CD14-positive monocyte (primary cell): ENCODE results near the gene FYB2. TPM values are rescaled to one million over a fixed set of nuclear protein-coding genes. Genes with fewer than 3 reads are reported as not detected.

Experiments
- DNase-seq, 3 donors: peaks; one replicate each; pipeline ENCODE4 v3.0.0-alpha.2; 2011 to 2022
- H2AFZ ChIP-seq: 2 replicates; pipeline ENCODE4 v1.6.0; 2012; ENCODE audit warnings: mild to moderate bottlenecking, low read depth, low read length, inconsistent platforms; ENCODE audit not compliant: insufficient read depth, poor library complexity, severe bottlenecking
- H3K27ac ChIP-seq, 2 donors: 1 replicate in 1 of 2; 2 replicates in 1 of 2; pipeline ENCODE4 v1.5.1; 2012 to 2013; ENCODE audit warnings: low read length in 2 of 2, control low read depth in 1 of 2, inconsistent platforms in 1 of 2, low read depth in 1 of 2, mild to moderate bottlenecking in 1 of 2
- H3K27me3 ChIP-seq, 2 donors: one replicate each; pipeline versions ENCODE4 v1.6.0 to v1.6.1; 2011 to 2013; ENCODE audit warnings: low read length in 2 of 2; ENCODE audit not compliant: control insufficient read depth in 2 of 2, insufficient read depth in 2 of 2
- H3K36me3 ChIP-seq, 2 donors: replicated peaks in 1 of 2; 1 replicate in 1 of 2; 2 replicates in 1 of 2; pipeline versions ENCODE4 v1.5.1 to v1.6.1; 2012 to 2013; ENCODE audit warnings: low read length in 2 of 2, control low read depth in 1 of 2, inconsistent platforms in 1 of 2, mild to moderate bottlenecking in 1 of 2; ENCODE audit not compliant: insufficient read depth in 2 of 2, control insufficient read depth in 1 of 2
- H3K4me1 ChIP-seq, 2 donors: 1 replicate in 1 of 2; 2 replicates in 1 of 2; pipeline versions ENCODE4 v1.5.1 to v1.6.1; 2012 to 2013; ENCODE audit warnings: low read length in 2 of 2, control low read depth in 1 of 2, inconsistent platforms in 1 of 2, mild to moderate bottlenecking in 1 of 2, moderate library complexity in 1 of 2; ENCODE audit not compliant: insufficient read depth in 2 of 2, control insufficient read depth in 1 of 2
- H3K4me2 ChIP-seq: replicated peaks from 2 replicates; pipeline ENCODE3; 2012; ENCODE audit warnings: low read length, moderate library complexity, mild to moderate bottlenecking; ENCODE audit not compliant: poor library complexity, severe bottlenecking; ENCODE audit errors: extremely low read depth
- H3K4me3 ChIP-seq, 3 experiments: fragments of 200-600 bp in 1 of 3; sonication (generic) in 1 of 3; replicated peaks in 1 of 3; 1 replicate in 2 of 3; 2 replicates in 1 of 3; pipeline ENCODE4 v1.5.1; 2011 to 2013; ENCODE audit warnings: low read length in 3 of 3, mild to moderate bottlenecking in 3 of 3, control low read depth in 2 of 3, low read depth in 2 of 3, inconsistent platforms in 1 of 3, moderate library complexity in 1 of 3
- H3K79me2 ChIP-seq: 2 replicates; pipeline ENCODE4 v1.6.0; 2012; ENCODE audit warnings: mild to moderate bottlenecking, control low read depth, inconsistent platforms, low read length, moderate library complexity; ENCODE audit not compliant: insufficient read depth
- H3K9ac ChIP-seq: 2 replicates; pipeline ENCODE4 v1.6.0; 2017; ENCODE audit warnings: low read length, mild to moderate bottlenecking; ENCODE audit not compliant: insufficient read depth, poor library complexity, severe bottlenecking
- H3K9me3 ChIP-seq, 2 donors: replicated peaks in 1 of 2; 1 replicate in 1 of 2; 2 replicates in 1 of 2; pipeline versions ENCODE4 v1.5.1 to v1.6.1; 2012 to 2013; ENCODE audit warnings: low read length in 2 of 2, control low read depth in 1 of 2; ENCODE audit not compliant: control insufficient read depth in 1 of 2, insufficient read depth in 1 of 2
- H4K20me1 ChIP-seq: 2 replicates; pipeline ENCODE4 v1.6.0; 2012; ENCODE audit warnings: mild to moderate bottlenecking, low read length, control low read depth, moderate library complexity; ENCODE audit not compliant: insufficient read depth
- H3K27ac Mint-ChIP-seq, 7 donors: one replicate each; pipeline ENCODE4 v1.8.0; 2020; ENCODE audit warnings: mild to moderate bottlenecking in 7 of 7, mixed read lengths in 7 of 7, moderate library complexity in 6 of 7, inconsistent platforms in 2 of 7
- H3K27me3 Mint-ChIP-seq, 3 donors: one replicate each; pipeline ENCODE4 v1.8.0; 2021 to 2022; ENCODE audit warnings: low read depth in 3 of 3, mild to moderate bottlenecking in 3 of 3, mixed read lengths in 3 of 3, moderate library complexity in 3 of 3, inconsistent platforms in 1 of 3
- H3K36me3 Mint-ChIP-seq, 2 donors: one replicate each; pipeline ENCODE4 v1.8.0; 2020; ENCODE audit warnings: mixed read lengths in 2 of 2, inconsistent platforms in 1 of 2, mild to moderate bottlenecking in 1 of 2
- H3K4me1 Mint-ChIP-seq: one replicate; pipeline ENCODE4 v1.8.0; 2020; ENCODE audit warnings: mild to moderate bottlenecking, mixed read lengths
- H3K4me3 Mint-ChIP-seq, 2 donors: one replicate each; pipeline ENCODE4 v1.8.0; 2020; ENCODE audit warnings: mild to moderate bottlenecking in 2 of 2, mixed read lengths in 2 of 2, moderate library complexity in 1 of 2
- H3K9me3 Mint-ChIP-seq, 7 donors: one replicate each; pipeline ENCODE4 v1.8.0; 2020 to 2022; ENCODE audit warnings: mixed read lengths in 7 of 7, mild to moderate bottlenecking in 6 of 7, moderate library complexity in 6 of 7, inconsistent platforms in 2 of 7
- WGBS: methylation state at CpG from one replicate; pipeline ENCODE4 v1.1.5; 2013; ENCODE audit warnings: missing lambda C conversion rate; ENCODE audit not compliant: insufficient coverage; 5-methylcytosine and 5-hydroxymethylcytosine counted together
- intact Hi-C, 2 donors: fragments of 100-400 bp; cut with micrococcal nuclease; formaldehyde crosslinking; loops; one replicate each; pipeline versions ENCODE4 v1.15.0 to v1.15.1; 2023
- polyA plus RNA-seq, 3 donors: library from polyadenylated mRNA; depleted of rRNA in 1 of 3; unstranded in 2 of 3; stranded (reverse) in 1 of 3; fragments of 300-500 nt in 2 of 3; fragments of >200 nt in 1 of 3; fragmentation: Illumina TruSeq in 2 of 3; gene quantifications; 1 replicate in 2 of 3; 2 replicates in 1 of 3; pipeline ENCODE4 v1.2.3, GENCODE V29; 2012 to 2021
- TF ChIP-seq, protein P1 (sequence below): fragments of 200-600 bp; IDR thresholded peaks from one replicate; pipeline ENCODE4 v1.8.0; 2022; ENCODE audit warnings: antibody characterized with exemption, mild to moderate bottlenecking

The FYB2 gene
- polyA plus RNA-seq, 3 donors, result not detected

DNA sequence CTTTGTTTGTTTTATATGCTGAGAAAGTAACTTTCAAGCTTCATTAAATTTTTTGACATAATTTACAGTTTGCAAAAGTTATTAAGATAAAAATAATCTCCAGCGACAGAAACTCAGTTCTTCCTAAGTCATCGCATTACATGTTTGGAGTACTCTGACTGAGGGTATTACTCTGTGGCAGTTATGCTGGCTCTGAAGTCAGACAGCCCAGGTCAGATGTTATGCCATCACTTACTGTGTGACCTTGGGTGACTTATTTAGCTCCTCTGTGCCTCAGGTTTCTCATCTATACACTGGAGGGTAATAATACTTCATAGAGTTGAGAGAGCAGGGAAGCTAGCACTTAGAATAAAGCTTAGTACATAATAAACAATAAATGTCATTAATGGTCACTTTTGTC is 147.7 kb downstream of the FYB2 start:
- TF ChIP-seq, protein P1, sequence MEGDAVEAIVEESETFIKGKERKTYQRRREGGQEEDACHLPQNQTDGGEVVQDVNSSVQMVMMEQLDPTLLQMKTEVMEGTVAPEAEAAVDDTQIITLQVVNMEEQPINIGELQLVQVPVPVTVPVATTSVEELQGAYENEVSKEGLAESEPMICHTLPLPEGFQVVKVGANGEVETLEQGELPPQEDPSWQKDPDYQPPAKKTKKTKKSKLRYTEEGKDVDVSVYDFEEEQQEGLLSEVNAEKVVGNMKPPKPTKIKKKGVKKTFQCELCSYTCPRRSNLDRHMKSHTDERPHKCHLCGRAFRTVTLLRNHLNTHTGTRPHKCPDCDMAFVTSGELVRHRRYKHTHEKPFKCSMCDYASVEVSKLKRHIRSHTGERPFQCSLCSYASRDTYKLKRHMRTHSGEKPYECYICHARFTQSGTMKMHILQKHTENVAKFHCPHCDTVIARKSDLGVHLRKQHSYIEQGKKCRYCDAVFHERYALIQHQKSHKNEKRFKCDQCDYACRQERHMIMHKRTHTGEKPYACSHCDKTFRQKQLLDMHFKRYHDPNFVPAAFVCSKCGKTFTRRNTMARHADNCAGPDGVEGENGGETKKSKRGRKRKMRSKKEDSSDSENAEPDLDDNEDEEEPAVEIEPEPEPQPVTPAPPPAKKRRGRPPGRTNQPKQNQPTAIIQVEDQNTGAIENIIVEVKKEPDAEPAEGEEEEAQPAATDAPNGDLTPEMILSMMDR, result no peak
- Mint-ChIP-seq H3K27ac (no peak overlapping the region), H3K4me1 (no peaks in the 10 kb centered on the region), H3K36me3 (no peaks in the 10 kb centered on the region), H3K27me3 (peaks cover 0 to 3% (median 3%) of the 10 kb centered on the region in 3 donors), H3K9me3 (no peaks in the 10 kb centered on the region), H3K4me3 (no peak overlapping the region)
- WGBS, result no CpG with 5 or more reads among the region's 2 CpGs
- H3K4me3 ChIP-seq, result no peak overlapping the region
- H3K4me2 ChIP-seq, result no peak overlapping the region
- no peaks in the 10 kb centered on the region for H3K4me1 ChIP-seq
- H3K9me3 ChIP-seq, result no peaks in the 10 kb centered on the region
- intact Hi-C loops, result no loop called here
- no peaks in the 10 kb centered on the region for H4K20me1 ChIP-seq
- H2AFZ ChIP-seq, result no peak overlapping the region
- no peak overlapping the region for H3K9ac ChIP-seq
- no peaks in the 10 kb centered on the region for H3K79me2 ChIP-seq
- no peak for DNase-seq
- H3K27ac ChIP-seq, result no peak overlapping the region
- no peaks in the 10 kb centered on the region for H3K27me3 ChIP-seq
- H3K36me3 ChIP-seq, result no peaks in the 10 kb centered on the region

GRCh38 chr1:56671085-56671484 is 148.1 kb downstream of the FYB2 start:
- Histone ChIP-seq H3K79me2 (no peaks in the 10 kb centered on the region), H3K4me1 (no peaks in the 10 kb centered on the region), H4K20me1 (no peaks in the 10 kb centered on the region), H3K9ac (no peak overlapping the region), H3K27me3 (no peaks in the 10 kb centered on the region), H2AFZ (no peak overlapping the region), H3K4me3 (no peak overlapping the region), H3K9me3 (no peaks in the 10 kb centered on the region), H3K4me2 (no peak overlapping the region), H3K27ac (no peak overlapping the region), H3K36me3 (no peaks in the 10 kb centered on the region)
- intact Hi-C loops, result no loop called here
- no peak overlapping the region for H3K4me3 Mint-ChIP-seq
- H3K9me3 Mint-ChIP-seq, result no peaks in the 10 kb centered on the region
- DNase-seq, result no peak
- no peaks in the 10 kb centered on the region for H3K36me3 Mint-ChIP-seq
- peaks cover 0 to 3% (median 3%) of the 10 kb centered on the region in 3 donors for H3K27me3 Mint-ChIP-seq
- TF ChIP-seq, protein P1, result no peak
- WGBS, result 100% methylated on average over 1 of the region's 4 CpGs
- no peak overlapping the region for H3K27ac Mint-ChIP-seq
- H3K4me1 Mint-ChIP-seq, result no peaks in the 10 kb centered on the region
